PC-3 (cell line): Measurements from ENCODE around the gene TCF12.

Experiments used
- CTCF ChIP-seq: fragments of 300-600 bp; sonication (generic); conservative IDR thresholded peaks from 2 replicates; pipeline ENCODE4 v1.5.1; 2017; ENCODE audit warnings: antibody characterized with exemption, low read depth, mild to moderate bottlenecking, low read length
- EZH2 ChIP-seq: fragments of 300-600 bp; sonication (generic); IDR thresholded peaks from one replicate; pipeline ENCODE4 v1.6.1; 2017; ENCODE audit warnings: antibody characterized with exemption, mild to moderate bottlenecking, low read length; ENCODE audit not compliant: unreplicated experiment

GRCh38 chr15:57122080-57122840 lies 203.8 kb downstream of the TCF12 start:
- TF ChIP-seq CTCF: no peak
- TF ChIP-seq EZH2: no peak
